K562 (cell line): ENCODE results near the gene LSS. TPM values are rescaled to one million over a fixed set of nuclear protein-coding genes. Genes with fewer than 3 reads are reported as not detected.

Experiments used
- CBFA2T2 ChIP-seq: fragments of 450-650 bp; conservative IDR thresholded peaks from 2 replicates; pipeline ENCODE4 v1.6.1; 2017; ENCODE audit warnings: mild to moderate bottlenecking
- CBFB ChIP-seq: sonication (generic); formaldehyde crosslinking; IDR thresholded peaks from 2 replicates; pipeline ENCODE4 v1.4.0; 2020; ENCODE audit warnings: mild to moderate bottlenecking, missing genetic modification reagents
- CLOCK ChIP-seq: fragments of 250-450 bp; sonication (Bioruptor Pico); IDR thresholded peaks from 2 replicates; pipeline ENCODE4 v1.4.0; 2020; ENCODE audit warnings: mild to moderate bottlenecking, moderate library complexity, borderline replicate concordance
- NFATC3 ChIP-seq: fragments of 450-650 bp; IDR thresholded peaks from 2 replicates; pipeline ENCODE4 v1.6.1; 2017; ENCODE audit warnings: mild to moderate bottlenecking
- NR0B1 ChIP-seq: fragments of 450-650 bp; IDR thresholded peaks from one replicate; pipeline ENCODE4 v1.6.1; 2018; ENCODE audit warnings: mild to moderate bottlenecking, moderate library complexity; ENCODE audit not compliant: partially characterized antibody
- NR2C2 ChIP-seq, 2 experiments: fragments of 200-800 bp in 1 of 2; sonication (Bioruptor generic) in 1 of 2; sonication (generic) in 1 of 2; formaldehyde crosslinking in 1 of 2; IDR thresholded peaks; 2 replicates each; pipeline versions ENCODE4 v1.6.1 to v1.8.0; 2016 to 2022; ENCODE audit warnings: mild to moderate bottlenecking in 1 of 2, missing compliant biosample characterization in 1 of 2, missing genetic modification characterization in 1 of 2, missing genetic modification reagents in 1 of 2
- RBBP5 ChIP-seq: fragments of 200-600 bp; sonication (generic); IDR thresholded peaks from 2 replicates; pipeline ENCODE4 v1.6.1; 2012; ENCODE audit warnings: borderline replicate concordance, mild to moderate bottlenecking, low read length, control low read depth, inconsistent platforms; ENCODE audit not compliant: insufficient read depth, poor library complexity, severe bottlenecking
- SAFB2 ChIP-seq: fragments of 200-400 bp; formaldehyde crosslinking; IDR thresholded peaks from 2 replicates; pipeline ENCODE4 v1.6.1; 2018; ENCODE audit warnings: borderline replicate concordance, low read length, low read depth, moderate library complexity; ENCODE audit not compliant: severe bottlenecking
- SLC30A9 ChIP-seq: fragments of 250-450 bp; sonication (Bioruptor Pico); IDR thresholded peaks from 2 replicates; pipeline ENCODE4 v1.8.0; 2022; ENCODE audit warnings: mild to moderate bottlenecking, moderate library complexity
- ZNF280B ChIP-seq: fragments of 250-450 bp; sonication (Bioruptor Pico); IDR thresholded peaks from 2 replicates; pipeline ENCODE4 v1.5.1; 2021; ENCODE audit warnings: mild to moderate bottlenecking
- ZNF347 ChIP-seq: fragments of 450-650 bp; formaldehyde crosslinking; IDR thresholded peaks from 2 replicates; pipeline ENCODE4 v1.4.0; 2020; ENCODE audit warnings: low read depth, mild to moderate bottlenecking, moderate library complexity
- ZNF717 ChIP-seq: fragments of 250-450 bp; sonication (Bioruptor Pico); IDR thresholded peaks from 2 replicates; pipeline ENCODE4 v1.5.0; 2021
- polyA plus RNA-seq, 8 experiments: library from polyadenylated mRNA; depleted of rRNA in 4 of 8; stranded (reverse) in 5 of 8; unstranded in 3 of 8; fragments of >200 nt; fragmentation: Nextera tagmentation in 2 of 8; fragmentation: Illumina TruSeq in 1 of 8; extraction: Ambion mirVana in 2 of 8; extraction: Trizol in 1 of 8; gene quantifications; 2 replicates each; pipeline versions ENCODE4 v1.2.1 to v1.2.3, GENCODE V29; 2011 to 2014; ENCODE audit warnings: inconsistent platforms in 1 of 8, missing spikeins in 1 of 8
- total RNA-seq, 7 experiments: library from RNA; depleted of rRNA in 6 of 7; stranded (reverse); fragments of >200 nt in 6 of 7; fragmentation: Illumina TruSeq in 2 of 7; extraction: Trizol in 2 of 7; gene quantifications; 2 replicates each; pipeline versions ENCODE4 v1.2.1 to v1.2.3, GENCODE V29; 2011 to 2021; ENCODE audit warnings: low replicate concordance in 1 of 7
- TF ChIP-seq, protein P1 (sequence below): fragments of 250-450 bp; sonication (Bioruptor Pico); IDR thresholded peaks from 2 replicates; pipeline ENCODE4 v1.5.0; 2021; ENCODE audit warnings: mild to moderate bottlenecking, borderline replicate concordance
- TF ChIP-seq, protein P2 (sequence below): fragments of 250-450 bp; sonication (Bioruptor Pico); IDR thresholded peaks from 2 replicates; pipeline ENCODE4 v1.5.0; 2021

LSS gene
- total and polyA plus RNA-seq, 9 of the 15 experiments (the other 6 are each of a cell fraction or from before 2014, with no cell fraction given): 2.2 to 89.5 (median 37.4) TPM

DNA sequence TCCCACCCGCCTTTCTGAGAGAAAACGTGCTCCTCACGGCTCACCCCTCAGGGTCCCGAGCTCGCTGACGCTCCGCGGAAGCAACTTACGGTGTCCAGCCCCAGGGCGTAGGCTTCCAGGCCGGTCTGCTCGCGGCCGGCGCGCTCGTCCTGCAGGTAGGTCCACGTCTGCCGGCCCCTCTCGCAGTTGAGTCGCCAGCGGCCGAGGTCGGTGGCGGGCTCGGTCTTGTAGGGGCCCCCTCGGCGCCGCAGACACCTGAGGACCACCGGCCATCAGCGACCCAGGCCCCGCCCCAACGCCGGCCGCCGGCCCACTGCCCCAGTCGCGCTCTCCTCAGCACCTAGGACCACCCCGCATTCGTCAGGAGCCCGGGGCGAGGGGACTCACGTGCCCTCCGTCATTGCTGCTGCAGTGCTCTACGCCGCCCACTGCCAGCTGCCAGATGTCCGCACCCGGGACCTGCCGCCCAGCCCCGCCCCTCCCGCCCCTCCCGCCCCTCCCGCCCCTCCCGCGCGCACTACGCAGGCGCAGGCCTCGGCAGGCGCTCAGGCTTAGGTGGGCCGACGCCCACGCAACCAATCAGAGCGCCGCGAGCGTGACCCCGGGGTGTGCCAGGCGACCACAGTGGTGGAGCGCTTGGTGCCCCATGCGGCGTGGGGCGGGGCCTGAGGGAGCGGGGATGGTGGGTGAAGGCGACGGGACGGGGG is at the start of gene LSS (continued):
- TF ChIP-seq CLOCK (CRISPR knock-in tag) (no peak), SLC30A9 (CRISPR knock-in tag) (no peak), NFATC3 (no peak), ZNF347 (CRISPR knock-in tag) (no peak), ZNF717 (no peak), NR0B1 (no peak), CBFB (CRISPR knock-in tag) (peak; percentile 18; the same call in 1 of the 2 replicates), CBFA2T2 (no peak), RBBP5 (peak; percentile 79), NR2C2 (CRISPR knock-in tag; IDR thresholded peaks at IDR 0.05) (peak; percentile 67; the same call in 1 of the 2 replicates), NR2C2 (tag; IDR thresholded peaks at IDR 0.05) (peak; percentile 70), SAFB2 (no peak), ZNF280B (no peak)
- TF ChIP-seq, protein P1, sequence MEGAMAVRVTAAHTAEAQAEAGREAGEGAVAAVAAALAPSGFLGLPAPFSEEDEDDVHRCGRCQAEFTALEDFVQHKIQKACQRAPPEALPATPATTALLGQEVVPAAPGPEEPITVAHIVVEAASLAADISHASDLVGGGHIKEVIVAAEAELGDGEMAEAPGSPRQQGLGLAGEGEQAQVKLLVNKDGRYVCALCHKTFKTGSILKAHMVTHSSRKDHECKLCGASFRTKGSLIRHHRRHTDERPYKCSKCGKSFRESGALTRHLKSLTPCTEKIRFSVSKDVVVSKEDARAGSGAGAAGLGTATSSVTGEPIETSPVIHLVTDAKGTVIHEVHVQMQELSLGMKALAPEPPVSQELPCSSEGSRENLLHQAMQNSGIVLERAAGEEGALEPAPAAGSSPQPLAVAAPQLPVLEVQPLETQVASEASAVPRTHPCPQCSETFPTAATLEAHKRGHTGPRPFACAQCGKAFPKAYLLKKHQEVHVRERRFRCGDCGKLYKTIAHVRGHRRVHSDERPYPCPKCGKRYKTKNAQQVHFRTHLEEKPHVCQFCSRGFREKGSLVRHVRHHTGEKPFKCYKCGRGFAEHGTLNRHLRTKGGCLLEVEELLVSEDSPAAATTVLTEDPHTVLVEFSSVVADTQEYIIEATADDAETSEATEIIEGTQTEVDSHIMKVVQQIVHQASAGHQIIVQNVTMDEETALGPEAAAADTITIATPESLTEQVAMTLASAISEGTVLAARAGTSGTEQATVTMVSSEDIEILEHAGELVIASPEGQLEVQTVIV: no peak
- TF ChIP-seq, protein P2, sequence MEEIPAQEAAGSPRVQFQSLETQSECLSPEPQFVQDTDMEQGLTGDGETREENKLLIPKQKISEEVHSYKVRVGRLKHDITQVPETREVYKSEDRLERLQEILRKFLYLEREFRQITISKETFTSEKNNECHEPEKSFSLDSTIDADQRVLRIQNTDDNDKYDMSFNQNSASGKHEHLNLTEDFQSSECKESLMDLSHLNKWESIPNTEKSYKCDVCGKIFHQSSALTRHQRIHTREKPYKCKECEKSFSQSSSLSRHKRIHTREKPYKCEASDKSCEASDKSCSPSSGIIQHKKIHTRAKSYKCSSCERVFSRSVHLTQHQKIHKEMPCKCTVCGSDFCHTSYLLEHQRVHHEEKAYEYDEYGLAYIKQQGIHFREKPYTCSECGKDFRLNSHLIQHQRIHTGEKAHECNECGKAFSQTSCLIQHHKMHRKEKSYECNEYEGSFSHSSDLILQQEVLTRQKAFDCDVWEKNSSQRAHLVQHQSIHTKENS (CRISPR knock-in tag): no peak
